Hematopoietic multipotent progenitor cell (in vitro differentiated cells): ENCODE measurements around the gene GPR65. TPM values are rescaled to one million over a fixed set of nuclear protein-coding genes. Genes with fewer than 3 reads are reported as not detected.
"Not testable (repeated sequence)": the region's sequence is repeated elsewhere in the genome, so short reads cannot be mapped to it uniquely, and the experiment has no call there.

Experiments
- DNase-seq, 3 donors: peaks; one replicate each; pipeline ENCODE4 v3.0.0-alpha.2; 2011 to 2015; ENCODE audit warnings: low read depth in 2 of 3, low spot score in 2 of 3
- total RNA-seq: library from RNA; depleted of rRNA; stranded (reverse); fragments of >200 nt; gene quantifications from one replicate; pipeline ENCODE4 v1.2.3, GENCODE V29; 2012

GPR65 gene
- total RNA-seq, 1 donor: 0.27 TPM

DNA sequence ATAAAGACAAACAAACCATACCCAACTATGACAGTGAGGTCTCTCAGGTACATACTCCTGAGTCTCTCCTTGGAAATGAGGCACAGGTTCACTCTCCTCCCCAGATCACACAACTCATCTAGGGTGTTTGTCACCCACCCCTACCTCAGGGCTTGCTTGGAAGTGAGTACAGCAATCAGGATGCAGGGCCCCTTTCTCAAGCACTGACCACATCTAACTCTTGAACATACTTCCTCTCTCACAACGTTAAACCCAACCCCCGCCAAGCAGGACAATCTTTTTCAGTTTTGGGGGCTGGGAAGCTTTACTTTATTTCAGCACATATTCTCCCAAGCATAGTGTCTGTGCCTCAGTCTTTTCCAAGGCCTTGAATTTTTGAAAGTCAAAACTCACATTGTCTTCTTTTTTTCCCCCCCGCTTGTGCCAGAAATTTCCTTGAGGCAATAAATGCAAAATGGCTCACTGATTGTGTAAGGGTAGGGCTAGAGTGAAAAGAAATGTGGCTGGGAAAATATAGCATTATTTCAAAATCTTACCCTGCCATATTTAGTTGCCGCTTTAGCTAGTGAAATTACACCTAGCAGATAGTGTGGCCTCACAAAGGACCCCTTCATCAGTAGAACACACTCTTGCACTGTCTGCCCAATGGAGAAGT lies 2.4 kb upstream of the GPR65 start:
- DNase-seq: peak in 1 of 3 donors; percentile 63

DNA sequence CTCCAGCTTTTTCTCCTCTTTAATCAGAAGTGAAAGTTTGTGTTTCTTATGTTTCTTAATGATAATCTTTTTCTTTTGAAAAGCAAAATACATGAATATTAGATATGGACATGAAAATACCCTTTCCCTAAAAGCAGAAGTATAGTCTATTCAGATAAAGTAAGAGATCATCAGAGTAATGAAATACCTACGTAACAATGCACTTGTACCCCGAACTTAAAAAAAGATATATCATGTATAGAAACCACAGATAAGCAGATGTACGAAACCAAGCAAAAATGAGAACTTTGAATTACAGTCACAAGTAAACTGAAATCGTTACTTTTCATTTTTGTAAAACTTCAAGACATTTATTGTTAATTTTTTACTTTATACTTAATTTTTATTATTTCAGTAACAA lies 1.5 kb upstream of the GPR65 start:
- DNase-seq: no peak

DNA sequence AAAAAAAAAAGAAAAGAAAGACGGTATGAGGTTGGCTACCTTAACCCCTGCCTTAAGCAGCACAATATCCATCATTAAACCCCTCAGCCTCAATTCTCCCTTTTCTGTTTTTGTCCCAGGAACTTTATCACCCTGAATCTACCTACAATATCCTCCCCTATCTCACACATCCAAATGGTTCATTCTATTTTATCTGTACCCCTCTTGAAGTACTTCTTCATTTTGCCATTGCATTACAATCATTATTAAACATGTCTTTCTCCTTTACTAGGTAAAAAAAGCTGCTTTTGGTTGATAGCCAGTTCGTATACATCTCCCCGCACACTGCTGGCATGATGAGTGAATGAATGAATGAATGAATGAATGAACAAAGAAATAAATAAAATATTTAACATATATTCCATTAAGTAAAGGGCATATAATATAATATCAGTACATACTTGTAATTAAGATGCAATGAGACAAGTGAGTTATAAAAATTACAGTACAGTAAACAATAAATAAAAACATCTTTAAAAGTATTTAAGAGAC lies 364 bp upstream of the GPR65 start:
- DNase-seq: peak in 1 of 3 donors; percentile 15

DNA sequence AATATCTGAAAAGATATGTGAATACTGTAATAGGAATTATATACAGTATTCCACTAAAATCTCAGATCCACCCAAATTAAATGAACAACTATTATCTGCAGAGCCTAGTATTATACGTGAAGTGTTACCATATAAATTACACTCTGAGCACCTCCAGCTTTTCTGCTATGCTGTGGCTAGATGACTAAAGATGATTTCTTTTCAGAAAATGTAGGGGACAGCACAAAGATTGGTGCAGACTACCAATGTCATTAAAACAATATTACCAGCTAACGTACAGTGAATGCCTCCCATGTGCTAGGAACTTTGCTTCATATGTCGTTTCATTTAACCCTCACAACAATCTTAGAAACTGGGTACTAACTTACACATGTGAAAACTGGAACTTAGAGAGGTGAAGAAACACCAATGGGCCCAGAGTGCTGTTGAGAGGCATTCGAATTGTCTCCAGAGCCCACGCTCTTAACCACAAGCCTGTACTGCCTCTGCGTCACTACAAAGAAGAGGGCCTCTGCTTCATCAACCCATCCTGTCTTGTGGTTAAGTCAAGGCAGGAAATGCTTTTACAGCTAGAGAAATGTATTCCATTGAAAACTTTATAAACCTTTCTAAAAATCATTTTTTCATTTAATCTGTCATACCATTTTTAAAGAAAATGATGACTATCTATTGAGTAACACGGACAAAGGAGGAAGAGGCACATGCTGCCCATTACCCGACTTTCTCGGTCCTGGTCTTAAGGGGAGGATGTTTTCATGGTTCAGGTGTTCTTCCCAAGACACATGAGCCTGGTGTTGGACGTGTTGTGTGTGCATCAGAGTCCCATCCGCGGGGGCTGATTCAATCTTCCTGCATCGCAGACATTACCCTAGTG lies 1.3 kb downstream of the GPR65 start:
- DNase-seq: peak; percentile 24 to 53 (median 35)

DNA sequence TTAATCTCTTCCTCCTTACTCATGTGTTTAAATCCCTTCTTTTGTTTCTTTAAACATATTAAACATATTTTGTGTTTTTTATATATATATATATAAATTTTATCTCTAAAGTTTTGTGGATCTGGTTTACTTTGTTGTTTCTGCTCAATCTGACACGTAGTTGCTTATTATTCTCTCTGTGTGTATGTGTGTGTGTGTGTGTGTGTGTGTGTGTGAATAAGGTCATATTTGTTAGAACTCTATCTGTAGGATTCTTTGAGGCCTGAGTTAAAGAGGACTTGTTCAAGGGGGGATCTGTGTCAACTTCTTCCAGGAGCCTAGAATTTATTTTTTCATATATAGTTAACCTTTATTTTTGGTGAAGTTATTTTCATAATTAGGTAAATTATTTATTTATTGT lies 2.7 kb downstream of the GPR65 start:
- DNase-seq: no peak

DNA sequence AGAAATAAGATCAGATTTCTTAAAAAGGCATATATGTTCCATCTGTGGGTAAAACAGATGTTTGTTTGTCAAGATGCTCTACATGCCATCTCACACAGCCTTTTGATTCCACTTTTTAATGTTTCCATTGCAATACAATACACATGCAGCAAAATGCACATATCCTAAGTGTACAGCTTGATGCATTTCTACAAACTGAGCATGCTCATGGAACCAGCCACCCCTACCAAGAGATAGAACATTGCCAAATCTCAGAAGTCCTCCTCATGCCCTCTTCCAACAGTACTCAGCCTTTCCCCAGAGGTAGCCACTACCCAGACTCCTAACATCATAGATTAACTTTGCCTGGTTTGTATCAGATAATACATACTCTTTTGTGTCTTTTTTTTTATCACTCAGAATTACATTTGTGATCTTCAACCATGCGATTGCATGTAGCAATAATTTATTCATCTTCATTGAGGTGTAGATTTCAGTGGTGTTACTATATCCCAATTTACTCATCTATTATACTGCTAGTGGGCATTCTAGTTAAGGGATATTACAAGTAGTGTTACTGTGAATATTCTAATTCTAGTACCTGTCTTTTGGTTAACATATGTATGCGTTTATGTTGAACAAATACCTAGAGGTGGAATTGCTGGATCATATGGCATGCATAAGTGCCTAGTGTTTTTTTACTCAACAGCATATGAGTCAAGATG lies 3.3 kb downstream of the GPR65 start:
- no peak for DNase-seq

DNA sequence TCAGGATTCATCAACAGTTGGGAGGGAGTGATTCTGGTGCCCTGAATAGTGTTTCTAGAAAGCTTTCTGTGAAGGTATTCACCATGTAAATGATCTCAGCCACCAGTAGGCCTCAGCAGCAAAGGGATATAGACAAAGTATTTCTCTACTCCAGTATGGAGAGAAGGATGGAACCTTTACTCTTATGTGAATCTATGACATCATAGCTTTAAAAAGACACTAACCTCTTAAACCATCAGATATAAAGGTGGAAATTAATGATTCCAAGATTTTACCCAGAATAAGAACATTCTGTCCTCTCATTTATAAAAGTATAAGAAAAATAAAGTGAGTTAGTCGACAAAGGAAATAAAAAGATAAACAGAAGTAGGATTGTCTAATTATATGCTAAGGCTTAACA lies 4.6 kb downstream of the GPR65 start:
- DNase-seq: no peak

DNA sequence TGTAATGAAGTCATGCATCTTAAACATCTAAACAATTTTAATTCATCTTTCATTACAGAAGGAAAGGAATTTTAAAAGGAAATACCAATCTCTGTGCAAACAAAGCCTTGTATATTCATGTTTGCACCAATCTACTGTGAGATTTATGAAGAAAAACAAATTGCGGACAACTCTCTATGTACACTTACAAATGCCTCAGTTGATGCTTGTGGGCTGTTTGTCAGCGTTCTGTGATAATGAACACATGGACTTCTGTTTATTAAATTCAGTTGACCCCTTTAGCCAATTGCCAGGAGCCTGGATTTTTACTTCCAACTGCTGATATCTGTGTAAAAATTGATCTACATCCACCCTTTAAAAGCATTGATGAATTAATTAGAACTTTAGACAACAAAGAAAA lies 5.4 kb downstream of the GPR65 start:
- DNase-seq: no peak

DNA sequence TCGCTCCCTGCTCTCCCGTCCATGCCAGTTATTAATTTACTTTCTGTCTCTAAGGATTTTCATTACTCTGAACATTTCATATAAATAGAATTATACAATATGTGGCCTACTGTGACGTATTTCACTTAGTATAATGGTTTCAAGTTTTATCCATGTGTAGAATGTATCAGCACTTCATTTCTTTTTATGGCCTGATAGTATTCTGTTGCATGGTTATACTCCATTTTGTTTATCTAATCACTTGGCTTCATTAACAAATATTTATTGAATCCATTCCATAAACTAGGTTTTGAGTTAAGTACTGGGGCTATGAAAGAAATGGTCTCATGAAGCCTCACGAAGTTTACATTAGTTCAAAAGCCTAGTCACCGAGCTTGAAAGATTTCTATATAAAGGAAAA lies 7.6 kb downstream of the GPR65 start:
- no peak for DNase-seq

DNA sequence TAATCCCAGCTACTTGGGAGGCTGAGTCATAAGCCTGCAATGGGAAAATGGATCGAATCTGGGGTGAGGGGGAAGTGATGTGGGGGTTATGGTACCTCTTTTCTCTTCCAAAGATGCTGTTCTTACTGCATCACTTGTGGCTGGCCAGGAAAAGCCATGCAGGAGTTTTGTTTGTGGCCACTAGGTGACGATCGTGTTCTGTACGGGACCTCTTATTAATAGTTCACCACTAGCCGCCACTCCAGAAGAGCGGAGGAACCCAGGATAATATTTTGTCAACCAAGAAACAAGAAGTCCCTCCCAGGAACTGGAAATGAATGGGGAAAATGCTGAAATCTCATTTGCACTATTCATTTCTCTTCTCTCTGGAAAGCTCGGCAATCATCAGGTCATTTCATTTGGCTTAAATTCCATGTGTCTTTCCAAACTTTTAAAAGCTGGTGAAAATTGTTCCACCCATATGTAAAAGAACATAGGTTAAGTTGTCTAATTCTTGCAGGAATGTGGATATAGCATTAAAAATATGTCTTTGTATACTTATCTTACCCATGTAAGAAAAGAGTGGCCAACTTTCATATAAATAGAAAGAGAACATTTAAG lies 8.9 kb downstream of the GPR65 start:
- peak in 2 of 3 donors; percentile 60 to 78 for DNase-seq

DNA sequence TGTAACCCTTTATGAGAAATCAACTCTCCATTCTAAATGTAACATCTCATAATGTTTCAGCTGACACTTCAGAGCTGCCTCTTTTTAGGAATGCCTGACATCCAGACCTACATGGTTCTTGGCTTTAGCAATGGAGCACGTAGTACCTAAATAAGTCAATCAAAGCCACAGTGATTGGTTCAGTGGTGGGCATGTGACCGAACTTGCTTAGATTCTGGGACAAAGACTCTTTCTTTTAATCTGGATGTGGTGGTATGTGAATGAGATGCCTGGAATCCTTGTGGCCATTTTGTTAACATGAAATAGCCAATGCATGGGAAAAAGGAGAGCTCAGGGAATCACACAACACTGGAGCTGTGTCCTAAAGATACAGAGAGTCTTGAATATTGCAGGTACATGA lies 11.8 kb downstream of the GPR65 start:
- DNase-seq: no peak

DNA sequence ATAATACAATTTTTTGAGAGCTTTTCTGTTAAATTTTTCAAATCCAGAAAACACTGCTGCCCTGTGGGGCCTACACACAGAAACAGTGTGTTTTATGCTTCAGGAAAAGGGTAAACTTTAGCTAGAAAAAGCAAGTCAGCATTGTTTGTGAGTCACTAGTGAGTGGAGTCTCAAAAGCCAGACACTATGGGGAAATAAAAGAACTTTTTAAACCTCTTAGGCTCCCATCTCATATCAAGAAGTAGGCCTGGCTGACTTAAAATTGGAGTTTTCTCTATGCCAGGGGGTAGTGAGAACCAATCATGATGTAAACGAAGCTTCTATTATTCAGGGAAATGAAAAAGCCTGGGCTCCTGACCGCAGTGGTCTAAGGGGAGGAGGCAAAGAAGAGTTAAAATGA lies 12.6 kb downstream of the GPR65 start:
- no peak for DNase-seq

DNA sequence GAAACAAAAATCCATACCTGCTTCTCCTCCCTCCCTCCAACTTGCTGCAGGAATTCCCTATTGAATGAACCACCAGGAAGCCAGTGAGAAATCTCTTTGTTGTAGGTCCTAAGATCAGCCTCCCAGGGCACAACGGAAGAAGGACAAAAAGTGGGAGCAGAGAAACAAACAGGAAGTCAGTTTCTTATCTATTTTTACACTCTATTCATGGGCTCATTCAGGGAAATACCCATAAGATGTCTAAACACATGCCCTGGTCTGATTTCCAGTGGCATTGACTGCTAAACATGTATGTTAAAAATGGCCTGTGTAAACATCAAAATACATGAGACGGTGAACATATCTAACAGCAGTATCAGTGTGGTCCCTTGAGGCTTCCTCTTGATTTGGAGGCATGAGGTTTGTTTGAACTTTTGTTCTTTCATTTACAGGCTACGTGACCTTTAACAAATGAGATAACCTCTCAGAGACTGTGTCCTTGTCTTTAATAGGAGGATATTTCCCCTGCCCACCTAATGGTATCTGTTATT lies 18.8 kb downstream of the GPR65 start:
- peak in 1 of 3 donors; percentile 33 for DNase-seq

DNA sequence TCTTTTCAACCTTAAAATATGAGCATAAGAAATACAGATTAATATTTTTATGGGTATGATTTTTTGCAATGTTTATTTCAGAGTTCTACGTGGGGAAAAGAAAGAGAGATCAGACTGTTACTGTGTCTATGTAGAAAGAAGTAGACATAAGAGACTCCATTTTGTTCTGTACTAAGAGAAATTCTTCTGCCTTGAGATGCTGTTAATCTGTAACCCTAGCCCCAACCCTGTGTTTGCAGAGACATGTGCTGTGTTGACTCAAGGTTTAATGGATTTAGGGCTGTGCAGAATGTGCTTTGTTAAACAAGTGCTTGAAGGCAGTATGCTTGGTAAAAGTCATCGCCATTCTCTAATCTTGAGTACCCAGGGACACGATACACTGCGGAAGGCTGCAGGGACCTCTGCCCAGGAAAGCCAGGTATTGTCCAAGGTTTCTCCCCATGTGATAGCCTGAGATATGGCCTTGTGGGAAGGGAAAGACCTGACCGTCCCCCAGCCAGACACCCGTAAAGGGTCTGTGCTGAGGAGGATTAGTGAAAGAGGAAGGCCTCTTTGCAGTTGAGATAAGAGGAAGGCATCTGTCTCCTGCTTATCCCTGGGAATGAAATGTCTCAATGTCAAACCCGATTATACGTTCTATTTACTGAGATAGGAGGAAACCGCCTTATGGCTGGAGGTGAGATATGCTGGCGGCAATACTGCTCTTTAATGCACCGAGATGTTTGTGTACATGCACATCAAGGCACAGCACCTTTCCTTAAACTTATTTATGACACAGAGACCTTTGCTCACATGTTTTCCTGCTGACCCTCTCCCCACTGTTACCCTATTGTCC lies 19.5 kb downstream of the GPR65 start:
- DNase-seq: not testable (repeated sequence)

DNA sequence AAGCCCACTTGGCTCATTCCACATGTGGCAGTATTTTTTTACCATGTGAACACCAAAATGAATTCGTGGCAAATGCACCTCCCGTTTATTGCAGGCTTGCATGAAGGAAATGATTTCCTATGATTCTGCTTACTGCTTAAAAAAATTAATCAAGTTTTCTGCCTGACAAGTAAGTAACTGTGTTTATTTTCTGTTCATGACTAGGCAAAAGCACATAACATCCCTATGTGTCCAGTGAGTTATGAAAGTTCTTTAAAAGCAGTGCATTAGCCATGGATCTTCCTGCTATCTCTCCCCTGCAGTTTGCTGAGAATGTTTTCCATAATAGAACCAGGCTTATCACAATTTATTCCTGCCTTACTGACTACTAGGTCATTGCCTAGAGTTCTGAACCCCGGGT lies 20.4 kb downstream of the GPR65 start:
- DNase-seq: no peak

DNA sequence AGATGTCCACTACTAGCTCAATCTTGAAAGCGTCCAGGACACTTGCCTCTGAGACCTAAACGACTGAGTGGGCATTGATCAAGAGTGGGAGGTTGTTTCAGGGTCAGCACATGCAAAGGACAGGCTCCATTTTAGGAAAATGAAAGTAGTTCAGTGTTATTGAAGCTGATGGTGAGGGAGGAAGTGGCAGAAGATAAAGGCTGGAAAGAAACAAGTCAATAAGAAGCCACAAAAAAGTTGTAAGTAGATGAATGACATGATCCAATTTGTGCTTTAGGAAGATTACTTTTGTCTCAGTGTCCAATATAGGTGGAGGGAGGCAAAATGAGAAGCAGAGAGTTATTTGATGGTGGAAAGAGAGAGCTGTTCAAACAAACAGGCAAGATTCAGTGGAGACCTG lies 22.0 kb downstream of the GPR65 start:
- DNase-seq: no peak

DNA sequence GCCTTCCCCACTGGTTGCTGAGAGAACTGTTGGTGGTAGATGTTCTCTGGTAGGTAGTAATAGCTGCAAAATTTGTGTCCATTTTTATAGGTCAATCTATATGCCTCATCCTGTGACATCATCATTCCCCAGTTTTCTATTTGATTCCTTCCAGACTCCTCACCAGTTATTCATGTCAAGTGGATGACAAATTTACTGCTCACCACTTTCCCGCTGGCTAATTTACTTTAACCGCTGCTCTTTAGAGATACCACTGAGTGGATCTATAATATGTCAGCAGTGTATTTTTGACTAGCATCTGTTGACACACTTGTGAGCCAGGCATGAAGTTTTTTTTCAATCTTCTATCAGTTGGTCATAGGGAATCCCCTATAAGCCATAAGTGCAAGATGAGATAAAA lies 24.6 kb downstream of the GPR65 start:
- DNase-seq: no peak

DNA sequence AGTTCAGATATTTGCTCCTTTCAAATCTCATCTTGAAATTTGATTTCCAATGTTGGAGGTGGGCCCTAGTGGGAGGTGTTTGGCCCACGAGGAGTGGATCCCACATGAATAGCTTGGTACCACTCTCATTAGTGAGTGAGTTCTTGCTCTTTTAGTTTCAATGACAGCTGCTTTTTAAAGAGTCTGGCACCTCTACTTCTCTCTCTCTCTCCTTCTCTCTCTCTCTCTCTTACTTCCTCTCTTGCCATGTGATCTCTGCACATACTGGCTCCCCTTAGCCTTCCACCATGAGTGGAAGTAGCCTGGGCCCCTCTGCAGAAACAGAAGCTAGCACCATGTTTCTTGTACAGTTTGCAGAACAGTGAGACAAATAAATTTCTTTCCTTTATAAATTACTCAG lies 25.1 kb downstream of the GPR65 start:
- DNase-seq: peak in 1 of 3 donors; percentile 21

DNA sequence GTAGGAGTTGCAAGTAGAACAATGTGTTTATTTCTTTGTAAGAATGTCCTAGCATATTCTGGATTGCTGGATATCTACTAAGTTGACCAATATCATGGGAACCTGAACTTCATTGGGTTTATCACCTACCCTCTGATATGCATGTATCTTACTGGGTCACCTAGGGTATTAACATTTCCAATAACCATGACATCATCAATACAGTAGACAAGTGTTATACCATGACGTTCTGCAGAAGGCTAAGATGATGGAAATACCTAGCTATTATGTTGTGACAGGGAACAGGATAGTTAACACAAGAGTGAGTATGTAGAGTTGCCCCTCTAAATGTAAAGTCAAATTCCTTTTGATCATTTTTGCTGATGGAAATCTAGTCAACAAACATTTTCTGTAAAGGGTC lies 26.0 kb downstream of the GPR65 start:
- no peak for DNase-seq

DNA sequence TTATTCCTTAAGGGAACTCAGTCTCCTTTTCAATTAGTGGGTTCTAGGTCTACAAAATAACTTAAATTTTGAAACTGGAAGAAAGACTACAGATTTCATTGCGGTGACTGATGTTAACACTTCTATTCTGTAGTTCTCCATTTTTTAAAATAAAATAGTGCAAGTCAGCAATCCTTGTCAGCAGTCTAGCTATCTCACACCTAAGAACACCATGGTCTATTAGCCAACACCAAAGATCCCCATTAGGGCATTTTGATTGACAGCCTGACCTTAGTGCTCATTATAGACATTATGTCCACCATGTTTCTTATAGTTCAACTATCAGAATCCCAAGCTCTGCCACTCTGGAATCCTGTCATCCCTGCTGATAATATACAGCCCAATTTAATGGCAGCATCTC lies 27.4 kb downstream of the GPR65 start:
- no peak for DNase-seq
